Activated CD8-positive, alpha-beta memory T cell treated with anti-CD3 and anti-CD28 coated beads, Interleukin-2, amount 10 ng/mL, durations not matched to agents 7 days and 5 days (primary cell): ENCODE data around the gene UBE2V1. TPM values are rescaled to one million over a fixed set of nuclear protein-coding genes. Genes with fewer than 3 reads are reported as not detected.
A peak's percentile ranks its signal among the peaks of the same experiment; 100 is the strongest.

ENCODE experiments used
- ATAC-seq: fragments of 150-1000 bp; cut with Tn5 transposase; one replicate; pipeline ENCODE4 v1.10.0; 2021; ENCODE audit warnings: moderate library complexity
- CTCF ChIA-PET: fragments of 350-600 bp; sonication (Branson Sonifier 250); formaldehyde crosslinking; loops from one replicate; lab custom pipeline; 2021; ENCODE audit warnings: antibody characterized with exemption; lab: Charles Lee
- DNase-seq: peaks from one replicate; pipeline ENCODE4 v3.0.0-alpha.2; 2020
- H3K27ac Mint-ChIP-seq: one replicate; pipeline ENCODE4 v1.8.0; 2021; ENCODE audit warnings: mild to moderate bottlenecking, mixed read lengths
- H3K27me3 Mint-ChIP-seq: one replicate; pipeline ENCODE4 v1.8.0; 2021; ENCODE audit warnings: mixed read lengths
- H3K36me3 Mint-ChIP-seq: one replicate; pipeline ENCODE4 v1.8.0; 2021; ENCODE audit warnings: mild to moderate bottlenecking, mixed read lengths
- H3K4me1 Mint-ChIP-seq: one replicate; pipeline ENCODE4 v1.8.0; 2021; ENCODE audit warnings: mixed read lengths
- H3K4me3 Mint-ChIP-seq: one replicate; pipeline ENCODE4 v1.8.0; 2021; ENCODE audit warnings: mild to moderate bottlenecking, moderate library complexity, mixed read lengths
- H3K9me3 Mint-ChIP-seq: one replicate; pipeline ENCODE4 v1.8.0; 2022; ENCODE audit warnings: low read depth, mixed read lengths
- total RNA-seq, 2 experiments: library from RNA; stranded (reverse); gene quantifications; one replicate each; pipeline ENCODE4 v1.2.3, GENCODE V29; 2021

UBE2V1 gene
- total RNA-seq, 2 experiments from 2014 or later, result 140 to 158 TPM

GRCh38 chr20:50133041-50133440 lies 20.1 kb upstream of the UBE2V1 start:
- H3K9me3 Mint-ChIP-seq, result no peaks in the 10 kb centered on the region
- no peak for ATAC-seq

GRCh38 chr20:50130995-50131394 lies 18.0 kb upstream of the UBE2V1 start:
- H3K4me1 Mint-ChIP-seq, result peaks cover 1% of the 10 kb centered on the region
- H3K36me3 Mint-ChIP-seq, result peaks cover 15% of the 10 kb centered on the region
- DNase-seq, result no peak
- CTCF ChIA-PET, result no interaction called here
- H3K27ac Mint-ChIP-seq, result no peak overlapping the region
- no peaks in the 10 kb centered on the region for H3K27me3 Mint-ChIP-seq
- H3K4me3 Mint-ChIP-seq, result no peak overlapping the region
- no peaks in the 10 kb centered on the region for H3K9me3 Mint-ChIP-seq
- ATAC-seq, result no peak

More at GRCh38 chr20:50133041-50133440, 20.1 kb upstream of the UBE2V1 start:
- CTCF ChIA-PET, result interaction anchor here (1.5 to 1.7 kb wide), 2 partner anchors 14 to 16 kb away, joined by 3 to 4 read pairs; no protein-coding TSS in a partner anchor
- Mint-ChIP-seq H3K27ac (no peak overlapping the region), H3K4me3 (no peak overlapping the region), H3K27me3 (no peaks in the 10 kb centered on the region), H3K36me3 (peaks cover 11% of the 10 kb centered on the region), H3K4me1 (peaks cover 3% of the 10 kb centered on the region)
- DNase-seq, result no peak

- H3K4me3 Mint-ChIP-seq, result no peak overlapping the region
- no peaks in the 10 kb centered on the region for H3K27me3 Mint-ChIP-seq
- no peak for DNase-seq
- no peak overlapping the region for H3K27ac Mint-ChIP-seq
- no peak for ATAC-seq
- CTCF ChIA-PET, result no interaction called here
- H3K36me3 Mint-ChIP-seq, result peaks cover 14% of the 10 kb centered on the region
- H3K4me1 Mint-ChIP-seq, result peaks cover 1% of the 10 kb centered on the region
- no peaks in the 10 kb centered on the region for H3K9me3 Mint-ChIP-seq
These were observed 17.4 kb upstream of the UBE2V1 start for GRCh38 chr20:50130356-50130723.

GRCh38 chr20:50129662-50130355 lies 16.9 kb upstream of the UBE2V1 start:
- no peak for DNase-seq
- H3K36me3 Mint-ChIP-seq, result peaks cover 17% of the 10 kb centered on the region
- H3K4me3 Mint-ChIP-seq, result no peak overlapping the region
- peaks cover 1% of the 10 kb centered on the region for H3K4me1 Mint-ChIP-seq
- H3K27ac Mint-ChIP-seq, result no peak overlapping the region
- ATAC-seq, result peak; percentile 39
- H3K27me3 Mint-ChIP-seq, result no peaks in the 10 kb centered on the region
- CTCF ChIA-PET, result no interaction called here
- H3K9me3 Mint-ChIP-seq, result no peaks in the 10 kb centered on the region

- H3K27me3 Mint-ChIP-seq, result no peaks in the 10 kb centered on the region
- no peak overlapping the region for H3K27ac Mint-ChIP-seq
- no peaks in the 10 kb centered on the region for H3K9me3 Mint-ChIP-seq
- no peak for ATAC-seq
- DNase-seq, result no peak
- H3K36me3 Mint-ChIP-seq, result peaks cover 25% of the 10 kb centered on the region
- CTCF ChIA-PET, result interaction anchor here (0.7 kb wide), 1 partner anchor 41 kb away, joined by 3 read pairs; no protein-coding TSS in a partner anchor
- H3K4me1 Mint-ChIP-seq, result peaks cover 1% of the 10 kb centered on the region
- H3K4me3 Mint-ChIP-seq, result no peak overlapping the region
These were observed 15.6 kb upstream of the UBE2V1 start for GRCh38 chr20:50128520-50128905.

GRCh38 chr20:50127587-50128519 lies 14.9 kb upstream of the UBE2V1 start:
- DNase-seq (no peak), ATAC-seq (no peak)
- Mint-ChIP-seq H3K9me3 (no peaks in the 10 kb centered on the region), H3K36me3 (peaks cover 29% of the 10 kb centered on the region), H3K27ac (no peak overlapping the region), H3K4me3 (no peak overlapping the region), H3K27me3 (no peaks in the 10 kb centered on the region), H3K4me1 (peaks cover 1% of the 10 kb centered on the region)
- CTCF ChIA-PET, result interaction anchor here (0.7 to 9.7 kb wide), 2 partner anchors 42 kb away, joined by 3 to 135 read pairs; no protein-coding TSS in a partner anchor

GRCh38 chr20:50126662-50127061 lies 13.7 kb upstream of the UBE2V1 start:
- Mint-ChIP-seq H3K27me3 (no peaks in the 10 kb centered on the region), H3K27ac (no peak overlapping the region), H3K36me3 (peaks cover 29% of the 10 kb centered on the region), H3K4me1 (peaks cover 1% of the 10 kb centered on the region), H3K9me3 (no peaks in the 10 kb centered on the region), H3K4me3 (no peak overlapping the region)
- CTCF ChIA-PET, result interaction anchor here (1.9 to 9.7 kb wide), 2 partner anchors 43 to 148 kb away, joined by 6 to 135 read pairs; no protein-coding TSS in a partner anchor
- no peak for DNase-seq
- ATAC-seq, result no peak

- ATAC-seq, result no peak
- no peak for DNase-seq
- Mint-ChIP-seq H3K36me3 (peaks cover 27% of the 10 kb centered on the region), H3K27me3 (no peaks in the 10 kb centered on the region), H3K4me3 (no peak overlapping the region), H3K27ac (no peak overlapping the region), H3K9me3 (no peaks in the 10 kb centered on the region), H3K4me1 (peaks cover 3% of the 10 kb centered on the region)
- CTCF ChIA-PET, result interaction anchor here (1.9 to 9.7 kb wide), 2 partner anchors 44 to 146 kb away, joined by 6 to 135 read pairs; no protein-coding TSS in a partner anchor
These were observed 12.3 kb upstream of the UBE2V1 start for GRCh38 chr20:50125279-50125678.

- DNase-seq (no peak), ATAC-seq (no peak)
- Mint-ChIP-seq H3K27me3 (no peaks in the 10 kb centered on the region), H3K9me3 (no peaks in the 10 kb centered on the region), H3K4me3 (no peak overlapping the region), H3K4me1 (peaks cover 3% of the 10 kb centered on the region), H3K36me3 (peaks cover 27% of the 10 kb centered on the region), H3K27ac (no peak overlapping the region)
- CTCF ChIA-PET, result interaction anchor here (5.5 to 9.7 kb wide), 2 partner anchors 45 to 55 kb away, joined by 48 to 135 read pairs; no protein-coding TSS in a partner anchor
These were observed 11.5 kb upstream of the UBE2V1 start for GRCh38 chr20:50124496-50124895.

- DNase-seq (no peak), ATAC-seq (no peak)
- no peak overlapping the region for H3K27ac Mint-ChIP-seq
- CTCF ChIA-PET, result interaction anchor here (0.7 to 9.7 kb wide), 5 partner anchors 30 to 144 kb away, joined by 3 to 135 read pairs (median 33); partner anchors contain the start of gene PEDS1
- H3K9me3 Mint-ChIP-seq, result no peaks in the 10 kb centered on the region
- H3K27me3 Mint-ChIP-seq, result no peaks in the 10 kb centered on the region
- peaks cover 26% of the 10 kb centered on the region for H3K36me3 Mint-ChIP-seq
- H3K4me3 Mint-ChIP-seq, result no peak overlapping the region
- peaks cover 3% of the 10 kb centered on the region for H3K4me1 Mint-ChIP-seq
These were observed 10.5 kb upstream of the UBE2V1 start for GRCh38 chr20:50123418-50123817.

- H3K27ac Mint-ChIP-seq, result no peak overlapping the region
- H3K27me3 Mint-ChIP-seq, result no peaks in the 10 kb centered on the region
- peaks cover 23% of the 10 kb centered on the region for H3K36me3 Mint-ChIP-seq
- no peaks in the 10 kb centered on the region for H3K9me3 Mint-ChIP-seq
- H3K4me1 Mint-ChIP-seq, result peaks cover 3% of the 10 kb centered on the region
- CTCF ChIA-PET, result interaction anchor here (0.6 to 9.7 kb wide), 6 partner anchors 31 to 349 kb away, joined by 3 to 135 read pairs (median 18); partner anchors contain the start of gene PEDS1
- H3K4me3 Mint-ChIP-seq, result no peak overlapping the region
- DNase-seq, result no peak
- no peak for ATAC-seq
These were observed 9.8 kb upstream of the UBE2V1 start for GRCh38 chr20:50122763-50123162.

GRCh38 chr20:50121858-50122271 lies 8.9 kb upstream of the UBE2V1 start:
- H3K27me3 Mint-ChIP-seq, result no peaks in the 10 kb centered on the region
- CTCF ChIA-PET, result interaction anchor here (1.0 to 9.7 kb wide), 7 partner anchors 19 to 140 kb away, joined by 3 to 135 read pairs (median 3); partner anchors contain the start of gene PEDS1
- no peak overlapping the region for H3K27ac Mint-ChIP-seq
- H3K4me1 Mint-ChIP-seq, result peaks cover 4% of the 10 kb centered on the region
- DNase-seq (no peak), ATAC-seq (no peak)
- H3K36me3 Mint-ChIP-seq, result peaks cover 17% of the 10 kb centered on the region
- no peak overlapping the region for H3K4me3 Mint-ChIP-seq
- no peaks in the 10 kb centered on the region for H3K9me3 Mint-ChIP-seq
